ENCODE data around the gene IFNGR1.
A peak's percentile ranks its signal among the peaks of the same experiment; 100 is the strongest.
"Not testable (repeated sequence)": the region's sequence is repeated elsewhere in the genome, so short reads cannot be mapped to it uniquely, and the experiment has no call there.

IFNGR1 gene

GRCh38 chr6:137236581-137237355 lies 17.6 kb upstream of the IFNGR1 start:
- DNase-seq (ENCODE audit: low spot score): no peak

- DNase-seq (ENCODE audit: low spot score): no peak
Measured at GRCh38 chr6:137235686-137236085, 16.5 kb upstream of the IFNGR1 start.

GRCh38 chr6:137233911-137234863 lies 15.0 kb upstream of the IFNGR1 start:
- DNase-seq (ENCODE audit: low spot score): peak; percentile 52

- DNase-seq (ENCODE audit: low spot score): no peak
Measured at GRCh38 chr6:137231895-137232294, 12.7 kb upstream of the IFNGR1 start.

GRCh38 chr6:137230956-137231555 lies 11.9 kb upstream of the IFNGR1 start:
- DNase-seq (ENCODE audit: low spot score): no peak

GRCh38 chr6:137230547-137230946 lies 11.4 kb upstream of the IFNGR1 start:
- DNase-seq (ENCODE audit: low spot score): no peak

GRCh38 chr6:137229075-137229759 lies 10.0 kb upstream of the IFNGR1 start:
- DNase-seq (ENCODE audit: low spot score): no peak

GRCh38 chr6:137227871-137228302 lies 8.7 kb upstream of the IFNGR1 start:
- no peak for DNase-seq (ENCODE audit: low spot score)

- DNase-seq (ENCODE audit: low spot score): no peak
Measured at GRCh38 chr6:137226697-137227096, 7.5 kb upstream of the IFNGR1 start.

- DNase-seq (ENCODE audit: low spot score): no peak
Measured at GRCh38 chr6:137224799-137225198, 5.6 kb upstream of the IFNGR1 start.

- DNase-seq (ENCODE audit: low spot score): no peak
Measured at GRCh38 chr6:137223370-137224131, 4.4 kb upstream of the IFNGR1 start.

- DNase-seq (ENCODE audit: low spot score): no peak
Measured at GRCh38 chr6:137222381-137222780, 3.2 kb upstream of the IFNGR1 start.

- no peak for DNase-seq (ENCODE audit: low spot score)
Measured at GRCh38 chr6:137219664-137220252, 573 bp upstream of the IFNGR1 start.

GRCh38 chr6:137218473-137218916 lies 690 bp downstream of the IFNGR1 start:
- DNase-seq (ENCODE audit: low spot score): peak; percentile 36

GRCh38 chr6:137217801-137218472 lies 1.2 kb downstream of the IFNGR1 start:
- DNase-seq (ENCODE audit: low spot score): peak; percentile 33

- no peak for DNase-seq (ENCODE audit: low spot score)
Measured at GRCh38 chr6:137216875-137217553, 2.2 kb downstream of the IFNGR1 start.

GRCh38 chr6:137216106-137216505 lies 3.1 kb downstream of the IFNGR1 start:
- DNase-seq (ENCODE audit: low spot score): no peak

- DNase-seq (ENCODE audit: low spot score): not testable (repeated sequence)
Measured at GRCh38 chr6:137215630-137216029, 3.6 kb downstream of the IFNGR1 start.

GRCh38 chr6:137214931-137215330 lies 4.3 kb downstream of the IFNGR1 start:
- DNase-seq (ENCODE audit: low spot score): no peak

- no peak for DNase-seq (ENCODE audit: low spot score)
Measured at GRCh38 chr6:137213813-137214212, 5.4 kb downstream of the IFNGR1 start.
